ENCODE measurements around the gene GAK. TPM values are rescaled to one million over a fixed set of nuclear protein-coding genes. Genes with fewer than 3 reads are reported as not detected.

GAK gene
- total and polyA plus RNA-seq, 8 donors, result 47.5 to 226 (median 64.8) TPM

GRCh38 chr4:960140-960635, 28.1 kb upstream of the GAK start:
- Histone ChIP-seq H3K36me3 (no peaks in the 10 kb centered on the region), H3K4me3 (no peak overlapping the region), H3K27me3 (no peaks in the 10 kb centered on the region), H3K27ac (no peak overlapping the region), H3K4me1 (no peaks in the 10 kb centered on the region), H3K9me3 (no peaks in the 10 kb centered on the region)
- ATAC-seq (peak in 1 of 4 donors; percentile 6), DNase-seq (peak in 2 of 6 donors; percentile 52 to 75), FAIRE-seq (no peak)
- intact Hi-C loops (cut with DNase I), result no loop called here
- no peak for TF ChIP-seq CTCF (IDR thresholded peaks at IDR 0.05)
- 87 to 90% methylated on average over 15 to 16 of the region's 16 CpGs for WGBS, 2 donors

- intact Hi-C loops (cut with DNase I), result no loop called here
These were observed 27.4 kb upstream of the GAK start for GRCh38 chr4:959338-960139.

GRCh38 chr4:958696-959337, 26.7 kb upstream of the GAK start:
- Histone ChIP-seq H3K27ac (no peak overlapping the region), H3K4me3 (no peak overlapping the region), H3K27me3 (no peaks in the 10 kb centered on the region), H3K36me3 (no peaks in the 10 kb centered on the region), H3K9me3 (no peaks in the 10 kb centered on the region), H3K4me1 (no peaks in the 10 kb centered on the region)
- no peak for TF ChIP-seq CTCF (IDR thresholded peaks at IDR 0.05)
- ATAC-seq (no peak), DNase-seq (peak in 2 of 6 donors; percentile 1 to 35), FAIRE-seq (no peak)
- 82% methylated on average over 16 to 17 of the region's 17 CpGs for WGBS, 2 donors
- intact Hi-C loops (cut with DNase I), result no loop called here

More at GRCh38 chr4:959338-960139, 27.4 kb upstream of the GAK start:
- Histone ChIP-seq H3K9me3 (no peaks in the 10 kb centered on the region), H3K4me1 (no peaks in the 10 kb centered on the region), H3K27me3 (no peaks in the 10 kb centered on the region), H3K36me3 (no peaks in the 10 kb centered on the region), H3K27ac (no peak overlapping the region), H3K4me3 (no peak overlapping the region)
- DNase-seq (peak in 3 of 6 donors; percentile 2 to 44 (median 13)), ATAC-seq (no peak), FAIRE-seq (no peak)
- 86 to 89% methylated on average over 23 to 24 of the region's 24 CpGs for WGBS, 2 donors
- TF ChIP-seq CTCF (IDR thresholded peaks at IDR 0.05), result no peak

- intact Hi-C loops (cut with DNase I), result no loop called here
These were observed 26.2 kb upstream of the GAK start for GRCh38 chr4:958314-958665.

More at GRCh38 chr4:958314-958665, 26.2 kb upstream of the GAK start:
- FAIRE-seq, result no peak
- no peaks in the 10 kb centered on the region for H3K4me1 ChIP-seq
- H3K27ac ChIP-seq, result no peak overlapping the region
- peak in 1 of 6 donors; percentile 1 for DNase-seq
- no peak for TF ChIP-seq CTCF (IDR thresholded peaks at IDR 0.05)
- no peak for ATAC-seq
- H3K4me3 ChIP-seq, result no peak overlapping the region
- no peaks in the 10 kb centered on the region for H3K27me3 ChIP-seq
- H3K36me3 ChIP-seq, result no peaks in the 10 kb centered on the region
- 92 to 95% methylated on average over 17 of the region's 17 CpGs for WGBS, 2 donors
- H3K9me3 ChIP-seq, result no peaks in the 10 kb centered on the region

Data from pancreas (tissue), 10 donors.